ENCODE data around the gene BEST3. TPM values are rescaled to one million over a fixed set of nuclear protein-coding genes. Genes with fewer than 3 reads are reported as not detected.
A peak's percentile ranks its signal among the peaks of the same experiment; 100 is the strongest.

Gene BEST3
- not detected in 2 replicates for total RNA-seq (2014; rRNA removed; shearing (Covaris generic))

DNA sequence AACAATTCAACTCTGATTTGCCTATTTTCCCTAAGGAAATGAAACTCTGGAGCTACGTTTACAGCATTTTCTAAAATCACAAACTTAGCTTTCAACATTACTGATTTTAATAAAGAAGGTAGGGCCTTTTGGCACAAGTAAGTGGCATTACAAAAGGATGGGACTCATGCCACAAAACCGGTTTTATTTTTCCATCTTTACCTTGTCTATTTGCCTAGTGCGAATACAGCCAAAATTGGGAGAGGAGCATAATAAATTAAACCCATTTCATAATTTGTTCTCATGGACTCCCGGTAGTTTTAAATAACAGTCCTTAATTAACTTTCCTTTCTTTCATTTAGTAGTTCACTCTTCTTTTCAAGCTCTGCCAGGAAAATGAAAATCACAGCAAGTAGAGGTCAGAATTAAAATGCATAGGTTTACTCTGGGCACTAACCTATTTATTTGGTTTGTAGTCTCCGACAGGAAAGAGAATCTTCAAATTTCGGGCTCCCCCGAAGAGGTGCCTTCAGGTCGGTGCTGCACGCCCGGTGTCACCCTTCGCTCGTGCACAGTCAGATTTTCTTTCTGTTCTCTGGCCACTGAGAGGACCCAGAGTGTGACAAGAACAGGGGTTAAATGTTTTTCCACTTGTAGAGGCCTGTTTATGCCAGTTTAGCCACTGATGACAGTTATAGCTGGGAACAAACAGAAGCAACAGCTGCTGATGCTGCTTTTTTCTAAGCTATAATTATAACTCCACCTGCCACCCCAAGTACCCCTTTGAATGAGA is at the start of gene BEST3:
Gene BEST3 (minus strand): TSS at position 535 of the 772 bp plus-strand sequence. CDS start 1,505 bp downstream, outside the sequence.
- Histone ChIP-seq H3K27me3 (replicated peaks) (no peaks in the 10 kb centered on the region), H3K9me3 (replicated peaks) (no peaks in the 10 kb centered on the region), H3K4me3 (no peak within 1 kb of the TSS), H3K36me3 (no peaks in the 10 kb centered on the region), H3K4me1 (replicated peaks) (no peaks in the 10 kb centered on the region), H3K27ac (no peak within 1 kb of the TSS)
- DNase-seq (ENCODE audit: low read depth in 1 of 2, low spot score in 2 of 2): no peak

DNA sequence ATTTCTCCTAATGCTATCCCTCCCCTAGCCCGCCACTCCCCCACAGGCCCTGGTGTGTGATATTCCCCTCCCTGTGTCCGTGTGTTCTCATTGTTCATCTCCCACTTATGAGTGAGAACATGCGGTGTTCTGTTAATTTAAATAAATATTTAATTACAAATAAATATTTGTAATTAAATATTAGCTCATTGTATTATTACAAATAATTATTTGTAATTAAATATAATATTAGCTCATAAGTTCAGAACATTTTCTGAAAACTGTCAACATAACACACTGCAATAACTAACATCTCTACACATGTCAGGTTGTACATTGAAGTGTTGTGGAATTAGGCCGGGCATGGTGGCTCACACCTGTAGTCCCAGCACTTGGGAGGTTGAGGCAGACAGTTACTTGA is 45.0 kb upstream of the BEST3 start:
- no peaks in the 10 kb centered on the region for H3K36me3 ChIP-seq
- no peak overlapping the region for H3K27ac ChIP-seq
- no peak overlapping the region for H3K4me3 ChIP-seq
- peaks cover 24% of the 10 kb centered on the region for H3K27me3 ChIP-seq (replicated peaks)
- peaks cover 2% of the 10 kb centered on the region for H3K4me1 ChIP-seq (replicated peaks)
- H3K9me3 ChIP-seq (replicated peaks): no peaks in the 10 kb centered on the region
- DNase-seq (ENCODE audit: low read depth in 1 of 2, low spot score in 2 of 2): no peak

DNA sequence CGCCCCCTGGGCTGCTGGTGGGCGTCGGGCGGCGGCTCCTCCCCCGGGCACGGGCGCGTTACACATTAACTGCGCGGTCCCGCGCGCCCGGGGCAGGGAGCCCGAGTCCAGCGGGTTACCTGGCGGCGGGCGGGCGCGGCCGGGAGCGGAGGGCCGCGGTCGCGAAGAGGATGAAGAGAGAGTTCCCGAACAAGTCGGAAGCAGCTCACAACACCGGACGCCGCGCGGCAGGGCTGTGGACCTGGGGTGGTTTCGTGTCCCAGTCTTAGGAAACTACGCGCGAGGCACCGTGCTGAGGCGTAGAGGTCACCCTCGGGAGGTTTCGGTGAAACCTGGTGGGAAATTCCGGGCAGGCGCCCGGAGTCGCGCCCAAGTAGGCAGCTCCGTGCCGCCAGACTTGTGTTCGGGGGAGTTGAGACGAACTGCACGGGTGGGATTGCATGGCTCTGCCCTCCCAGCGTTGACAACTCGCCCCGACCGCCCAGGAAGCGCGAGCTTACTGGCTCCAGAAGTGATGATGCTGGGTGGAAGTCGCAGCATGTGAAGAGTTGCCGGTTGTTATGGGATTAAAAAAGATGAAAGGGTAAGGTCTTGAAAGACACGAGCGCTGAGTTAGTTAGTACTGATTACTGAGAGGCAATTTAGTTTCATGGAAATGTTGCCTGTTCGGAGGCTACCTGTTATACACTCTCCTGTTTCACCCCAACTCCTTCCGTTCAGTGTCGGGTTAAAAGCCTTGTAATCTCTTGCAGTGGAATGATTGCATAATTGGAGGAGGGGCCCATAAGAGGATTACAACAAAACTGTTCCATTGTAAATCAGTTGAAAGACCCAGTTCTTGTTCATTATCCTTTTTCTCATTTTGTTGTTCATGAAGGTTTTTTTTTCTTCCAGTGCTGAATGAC is 40.4 kb upstream of the BEST3 start:
- no peaks in the 10 kb centered on the region for H3K36me3 ChIP-seq

DNA sequence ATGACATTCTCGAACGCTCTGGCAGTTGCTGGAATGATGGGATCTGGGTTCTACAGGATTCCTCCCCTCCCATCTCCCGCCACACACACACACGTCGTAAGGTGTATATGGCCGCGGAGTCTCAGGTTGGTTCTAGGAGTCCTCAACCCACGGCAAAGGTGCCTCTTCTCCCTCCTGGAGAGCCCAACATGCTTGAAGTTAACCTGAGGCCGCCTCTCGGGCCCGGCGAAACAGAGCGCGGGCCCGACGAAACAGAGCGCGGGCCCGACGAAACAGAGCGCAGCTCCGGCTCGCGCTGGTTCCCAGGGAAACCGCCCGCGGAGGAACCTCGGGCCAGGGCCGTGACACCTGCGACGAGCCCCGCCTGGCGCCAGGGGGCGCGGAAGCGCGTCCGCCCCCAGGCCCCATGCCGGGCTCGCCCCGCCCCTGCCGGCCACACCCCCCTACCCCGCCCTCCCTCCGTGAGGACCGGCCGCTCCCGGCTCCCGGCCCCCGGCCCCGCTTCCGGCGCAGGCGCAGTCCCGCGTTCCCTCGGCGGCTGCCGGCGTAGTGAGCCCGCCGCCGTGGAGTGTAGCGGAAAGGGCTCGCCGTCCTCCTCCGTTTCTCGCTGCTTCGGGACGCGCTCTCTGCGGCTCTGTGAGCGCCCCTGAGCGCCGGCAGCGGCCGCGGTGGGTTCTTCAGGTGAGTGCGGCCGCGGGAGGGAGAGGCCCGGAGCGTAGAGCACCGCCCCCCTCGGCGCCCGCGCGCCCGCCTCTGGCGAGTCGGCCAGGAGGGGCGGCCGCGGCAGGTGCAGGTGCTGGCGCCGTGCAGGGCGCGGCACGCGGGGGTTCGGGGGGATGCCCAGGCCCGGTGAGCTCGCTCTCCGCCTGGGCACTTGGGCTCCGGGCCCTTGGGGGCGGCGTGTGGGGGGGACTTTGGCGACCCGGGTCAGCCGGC is 39.5 kb upstream of the BEST3 start, which contains the start of gene RAB3IP:
Gene RAB3IP (plus strand): TSS at position 510 of the 936 bp plus-strand sequence. CDS start 16,549 bp downstream, outside the sequence.
- Histone ChIP-seq H3K27ac (no peak within 1 kb of the TSS), H3K36me3 (no peaks in the 10 kb centered on the region), H3K9me3 (replicated peaks) (no peaks in the 10 kb centered on the region), H3K4me1 (replicated peaks) (peaks cover 8% of the 10 kb centered on the region), H3K27me3 (replicated peaks) (peaks cover 37% of the 10 kb centered on the region), H3K4me3 (peak within 1 kb of the TSS; percentile 83)
- peak; percentile 67 to 86 for DNase-seq (ENCODE audit: low read depth in 1 of 2, low spot score in 2 of 2)

More for the DNA sequence above, 40.4 kb upstream of the BEST3 start:
- H3K4me1 ChIP-seq (replicated peaks): peaks cover 8% of the 10 kb centered on the region
- no peak overlapping the region for H3K27ac ChIP-seq
- peaks cover 37% of the 10 kb centered on the region for H3K27me3 ChIP-seq (replicated peaks)
- DNase-seq (ENCODE audit: low read depth in 1 of 2, low spot score in 2 of 2): peak; percentile 19 to 44
- H3K9me3 ChIP-seq (replicated peaks): no peaks in the 10 kb centered on the region
- H3K4me3 ChIP-seq: peak overlapping the region; percentile 83

DNA sequence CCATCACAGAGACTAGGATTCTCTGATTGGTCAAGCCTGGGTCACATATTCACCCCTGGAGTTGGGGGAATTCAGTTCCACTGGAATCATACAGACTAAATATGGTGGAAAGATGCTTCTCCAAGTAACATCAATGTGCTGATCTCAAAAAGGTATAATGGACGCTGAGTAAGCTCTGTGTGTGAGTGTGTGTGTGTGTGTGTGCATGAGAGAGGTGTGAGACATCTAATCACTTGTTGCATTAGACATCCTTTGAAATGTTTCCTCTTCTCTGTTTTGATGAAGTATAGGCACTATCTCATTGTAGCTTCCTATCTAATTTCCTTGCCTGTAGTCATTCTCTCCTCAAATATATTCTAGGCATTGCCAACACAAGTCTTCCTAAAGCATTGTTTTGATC is 34.5 kb upstream of the BEST3 start:
- no peaks in the 10 kb centered on the region for H3K36me3 ChIP-seq
- H3K4me1 ChIP-seq (replicated peaks): peaks cover 11% of the 10 kb centered on the region
- no peak overlapping the region for H3K27ac ChIP-seq
- peaks cover 13% of the 10 kb centered on the region; the same call in 1 of the 2 replicates for H3K27me3 ChIP-seq (replicated peaks)
- no peak for DNase-seq (ENCODE audit: low read depth in 1 of 2, low spot score in 2 of 2)
- H3K4me3 ChIP-seq: no peak overlapping the region
- H3K9me3 ChIP-seq (replicated peaks): no peaks in the 10 kb centered on the region

DNA sequence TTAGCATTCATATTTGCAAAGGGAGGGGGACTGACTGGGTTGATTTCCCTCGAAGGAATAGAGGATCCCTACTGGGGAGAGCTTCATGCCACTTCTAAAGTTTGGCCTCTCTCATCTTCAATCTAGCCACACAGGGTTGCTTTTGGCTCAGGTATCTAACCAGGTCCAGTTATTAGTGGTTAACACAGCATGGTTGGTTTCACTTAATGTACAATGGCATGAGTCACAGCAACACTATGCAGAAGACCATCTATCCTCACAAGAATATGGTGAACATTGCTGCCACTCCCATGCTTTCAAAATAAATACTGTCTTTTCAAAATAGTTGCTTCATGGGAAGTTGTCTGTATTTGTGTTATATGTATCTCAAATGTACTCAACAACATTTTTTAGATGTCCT is 33.0 kb upstream of the BEST3 start:
- H3K4me1 ChIP-seq (replicated peaks): peaks cover 7% of the 10 kb centered on the region; the same call in 1 of the 2 replicates
- H3K27ac ChIP-seq: no peak overlapping the region
- no peak overlapping the region for H3K4me3 ChIP-seq
- H3K9me3 ChIP-seq (replicated peaks): no peaks in the 10 kb centered on the region
- H3K27me3 ChIP-seq (replicated peaks): peaks cover 3% of the 10 kb centered on the region
- no peaks in the 10 kb centered on the region for H3K36me3 ChIP-seq
- DNase-seq (ENCODE audit: low read depth in 1 of 2, low spot score in 2 of 2): peak in 1 of 2 experiments; percentile 14

DNA sequence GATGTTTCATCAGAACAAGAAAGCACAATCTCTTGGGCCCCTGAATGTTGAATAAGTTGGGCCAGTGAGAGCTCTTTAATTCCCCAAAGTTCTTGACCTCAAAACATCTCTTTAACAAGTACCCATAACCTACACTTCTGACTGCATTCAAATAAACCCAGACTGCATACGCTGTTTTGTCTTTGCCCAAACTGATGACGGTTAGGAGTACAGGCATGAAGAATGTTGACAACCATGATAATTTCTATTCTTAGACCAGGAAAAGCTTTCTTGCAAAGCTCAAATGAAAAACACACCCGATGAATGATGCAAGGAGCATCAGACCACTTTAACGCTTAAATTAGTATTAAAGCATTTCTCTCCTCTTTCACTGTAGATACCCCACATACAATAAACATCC is 27.8 kb upstream of the BEST3 start:
- Histone ChIP-seq H3K36me3 (no peaks in the 10 kb centered on the region), H3K27me3 (replicated peaks) (no peaks in the 10 kb centered on the region; the same call in none of the 2 replicates), H3K9me3 (replicated peaks) (no peaks in the 10 kb centered on the region), H3K27ac (no peak overlapping the region), H3K4me1 (replicated peaks) (peaks cover under 1% of the 10 kb centered on the region; the same call in 1 of the 2 replicates), H3K4me3 (no peak overlapping the region)
- DNase-seq (ENCODE audit: low read depth in 1 of 2, low spot score in 2 of 2): no peak

DNA sequence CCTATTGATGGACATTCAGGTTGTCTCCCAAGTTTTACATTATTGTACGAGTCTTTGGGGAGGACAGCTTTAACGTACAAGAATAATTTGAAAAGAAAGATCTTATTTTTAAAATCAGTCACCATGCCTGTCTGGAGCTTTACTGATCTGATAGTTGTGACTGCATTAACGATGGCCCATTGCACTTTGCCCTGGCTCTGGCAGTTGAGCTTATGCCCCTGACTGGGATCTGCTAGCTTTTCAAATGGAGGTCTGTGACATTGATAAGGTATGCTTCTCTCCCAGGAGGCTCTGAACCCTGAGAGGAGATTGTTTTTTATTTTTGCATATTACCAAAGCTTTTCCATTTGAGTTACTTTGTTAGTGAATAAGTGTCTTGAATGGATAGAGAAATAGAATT is 21.6 kb upstream of the BEST3 start:
- no peak for DNase-seq (ENCODE audit: low read depth in 1 of 2, low spot score in 2 of 2)
- Histone ChIP-seq H3K36me3 (no peaks in the 10 kb centered on the region), H3K27me3 (replicated peaks) (no peaks in the 10 kb centered on the region; the same call in 1 of the 2 replicates), H3K27ac (no peak overlapping the region), H3K4me3 (no peak overlapping the region), H3K9me3 (replicated peaks) (no peaks in the 10 kb centered on the region), H3K4me1 (replicated peaks) (no peaks in the 10 kb centered on the region)

DNA sequence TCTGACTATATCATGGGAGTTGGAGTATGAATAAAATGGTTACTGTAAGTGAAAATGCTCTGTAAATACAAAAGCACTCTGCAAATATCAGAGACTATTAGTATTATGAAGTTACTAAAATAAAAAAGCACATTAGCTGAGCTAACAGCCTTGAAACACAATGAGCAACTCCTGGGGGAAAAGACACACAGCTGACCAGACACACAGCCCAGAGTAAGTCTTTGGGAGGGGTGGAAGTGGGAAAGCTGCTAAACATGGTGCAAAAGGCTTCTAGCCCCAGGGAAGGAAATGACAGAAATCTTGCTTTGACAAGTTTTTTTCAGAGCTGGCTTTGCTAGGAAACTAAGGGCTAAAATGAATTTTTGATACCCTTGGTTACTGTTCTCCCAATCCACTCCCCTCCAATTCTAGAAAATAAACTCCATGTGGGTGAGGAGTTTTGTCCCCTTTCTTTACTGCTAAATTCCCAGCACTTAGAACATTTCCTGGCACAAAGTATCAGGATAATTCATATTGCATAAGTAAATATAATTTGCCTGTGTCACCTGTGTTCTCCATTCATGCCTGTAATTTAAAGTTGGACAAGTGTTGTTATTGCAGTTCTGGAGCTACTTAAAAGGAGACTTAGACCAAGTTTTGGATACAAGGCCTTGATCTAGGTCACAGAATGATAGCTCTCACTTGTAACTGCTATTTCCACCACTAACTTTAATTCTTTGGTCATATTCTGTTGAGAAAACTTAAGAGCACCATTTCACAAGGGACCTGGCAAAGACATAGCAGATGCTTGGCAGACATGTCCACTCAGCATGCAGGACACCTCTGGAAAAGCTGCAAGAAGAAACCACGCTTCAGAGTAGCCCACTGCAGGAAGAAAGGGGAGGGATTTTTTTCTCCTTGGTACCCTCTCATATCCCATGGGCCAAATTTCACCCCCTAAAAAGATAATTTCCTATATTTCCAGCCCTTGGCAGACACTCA is 20.5 kb upstream of the BEST3 start:
- H3K27ac ChIP-seq: no peak overlapping the region
- H3K36me3 ChIP-seq: no peaks in the 10 kb centered on the region
- H3K4me1 ChIP-seq (replicated peaks): no peaks in the 10 kb centered on the region
- no peak overlapping the region for H3K4me3 ChIP-seq
- H3K9me3 ChIP-seq (replicated peaks): no peaks in the 10 kb centered on the region
- DNase-seq (ENCODE audit: low read depth in 1 of 2, low spot score in 2 of 2): no peak
- no peaks in the 10 kb centered on the region; the same call in 1 of the 2 replicates for H3K27me3 ChIP-seq (replicated peaks)

DNA sequence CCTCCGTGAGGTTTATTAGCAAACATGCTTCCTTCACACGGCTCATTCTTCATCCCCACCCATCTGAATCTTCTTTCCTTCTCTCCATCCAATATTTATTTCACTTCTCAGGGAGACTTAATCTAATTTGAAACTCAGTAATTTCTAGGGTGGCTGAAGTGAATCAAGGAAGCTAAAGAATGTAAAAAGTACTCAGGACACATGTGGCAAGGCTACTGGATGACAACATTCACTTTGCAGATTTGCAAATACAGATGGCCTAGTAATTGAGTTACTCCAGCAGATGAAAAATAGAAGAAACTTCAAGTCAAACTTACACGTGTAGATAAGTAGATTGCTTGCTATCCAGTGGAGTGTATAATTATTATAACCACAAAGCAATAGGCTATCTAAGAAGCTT is 15.4 kb upstream of the BEST3 start:
- no peaks in the 10 kb centered on the region for H3K4me1 ChIP-seq (replicated peaks)
- no peak overlapping the region for H3K27ac ChIP-seq
- H3K9me3 ChIP-seq (replicated peaks): no peaks in the 10 kb centered on the region
- no peaks in the 10 kb centered on the region; the same call in 1 of the 2 replicates for H3K27me3 ChIP-seq (replicated peaks)
- no peak for DNase-seq (ENCODE audit: low read depth in 1 of 2, low spot score in 2 of 2)
- H3K36me3 ChIP-seq: no peaks in the 10 kb centered on the region
- no peak overlapping the region for H3K4me3 ChIP-seq

DNA sequence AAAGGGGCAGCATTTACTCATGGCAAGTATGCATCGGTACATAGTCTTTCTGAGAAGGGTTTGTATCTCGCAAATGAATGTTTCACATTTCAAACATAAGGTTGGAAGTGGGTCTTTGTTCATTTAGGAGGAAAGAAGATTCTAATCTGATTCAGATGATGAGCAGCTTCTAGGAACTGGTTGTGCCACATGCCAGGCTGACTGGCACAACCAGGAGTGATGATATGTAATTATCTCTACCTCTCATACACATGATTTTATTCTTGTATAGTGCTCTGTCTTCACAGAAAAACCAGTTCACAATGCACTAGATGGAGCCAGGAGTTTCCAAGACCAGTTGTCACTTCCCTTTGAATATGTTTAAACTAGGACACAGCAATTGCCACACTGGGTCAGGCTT is 13.7 kb upstream of the BEST3 start:
- no peaks in the 10 kb centered on the region for H3K4me1 ChIP-seq (replicated peaks)
- no peak overlapping the region for H3K4me3 ChIP-seq

DNA sequence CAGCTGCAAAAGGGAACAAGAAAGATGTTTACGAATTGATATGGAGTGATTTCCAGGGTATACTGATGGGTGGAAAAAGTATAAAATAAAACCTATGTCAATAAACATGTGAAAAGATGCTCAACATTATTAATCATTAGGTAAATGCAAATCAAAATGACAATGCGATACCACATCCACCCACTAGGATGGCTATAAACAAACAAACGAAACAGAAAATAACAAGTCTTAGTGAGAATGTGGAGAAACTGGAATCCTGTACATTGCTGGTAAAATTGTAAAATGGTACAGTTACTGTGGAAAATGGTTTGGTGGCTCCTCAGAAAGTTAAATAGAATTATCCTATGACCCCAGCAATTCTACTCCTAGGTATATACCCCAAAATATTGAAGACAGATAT is 9.5 kb upstream of the BEST3 start:
- no peaks in the 10 kb centered on the region for H3K27me3 ChIP-seq (replicated peaks)
- no peak overlapping the region for H3K27ac ChIP-seq
- no peaks in the 10 kb centered on the region for H3K9me3 ChIP-seq (replicated peaks)
- H3K36me3 ChIP-seq: no peaks in the 10 kb centered on the region
- H3K4me3 ChIP-seq: no peak overlapping the region
- H3K4me1 ChIP-seq (replicated peaks): no peaks in the 10 kb centered on the region
- no peak for DNase-seq (ENCODE audit: low read depth in 1 of 2, low spot score in 2 of 2)

More for the DNA sequence above, 13.7 kb upstream of the BEST3 start:
- H3K27ac ChIP-seq: no peak overlapping the region
- H3K9me3 ChIP-seq (replicated peaks): no peaks in the 10 kb centered on the region
- DNase-seq (ENCODE audit: low read depth in 1 of 2, low spot score in 2 of 2): no peak
- H3K36me3 ChIP-seq: no peaks in the 10 kb centered on the region
- no peaks in the 10 kb centered on the region; the same call in 1 of the 2 replicates for H3K27me3 ChIP-seq (replicated peaks)
